K562 (cell line): ENCODE results near the gene SPRING1.

ENCODE experiments used
- CREB1 ChIP-seq, 2 experiments: sonication (generic) in 1 of 2; formaldehyde crosslinking in 1 of 2; IDR thresholded peaks; 2 replicates each; pipeline versions ENCODE4 v1.6.1 to v1.8.0; 2012 to 2022; ENCODE audit warnings: inconsistent platforms in 1 of 2, mild to moderate bottlenecking in 1 of 2, missing genetic modification reagents in 1 of 2, moderate library complexity in 1 of 2
- EP300 ChIP-seq: IDR thresholded peaks from 2 replicates; pipeline ENCODE4 v1.6.1; 2012; ENCODE audit warnings: low read length, improper control_type of control experiment
- HMG20A ChIP-seq: fragments of 450-650 bp; formaldehyde crosslinking; conservative IDR thresholded peaks from 2 replicates; pipeline ENCODE4 v1.4.0; 2020; ENCODE audit warnings: mild to moderate bottlenecking, mixed read lengths
- PRPF4 ChIP-seq: fragments of 200-400 bp; formaldehyde crosslinking; IDR thresholded peaks from one replicate; pipeline ENCODE4 v1.6.1; 2017; ENCODE audit warnings: low read length, low read depth, mild to moderate bottlenecking; ENCODE audit not compliant: insufficient read depth, poor library complexity, severe bottlenecking
- SOX6 ChIP-seq: fragments of 450-650 bp; IDR thresholded peaks from 2 replicates; pipeline ENCODE4 v1.6.1; 2014; ENCODE audit warnings: mild to moderate bottlenecking
- ZNF274 ChIP-seq: IDR thresholded peaks from 2 replicates; pipeline ENCODE4 v1.6.1; 2011; ENCODE audit warnings: low read depth, mild to moderate bottlenecking, low read length, moderate library complexity, borderline replicate concordance
- ZNF436 ChIP-seq: fragments of 250-450, 450-650 bp; sonication (Bioruptor Pico); formaldehyde crosslinking; IDR thresholded peaks from 2 replicates; pipeline ENCODE4 v1.7.0; 2020; ENCODE audit warnings: mild to moderate bottlenecking
- TF ChIP-seq, protein P1 (sequence below), 2 experiments: IDR thresholded peaks in 1 of 2; conservative IDR thresholded peaks in 1 of 2; 2 replicates each; pipeline ENCODE4 v1.6.1; 2016; ENCODE audit warnings: low read depth in 2 of 2, mild to moderate bottlenecking in 1 of 2, missing compliant biosample characterization in 1 of 2, missing genetic modification characterization in 1 of 2, moderate library complexity in 1 of 2
- TF ChIP-seq, protein P2 (sequence below), 3 experiments: IDR thresholded peaks in 2 of 3; conservative IDR thresholded peaks in 1 of 3; 2 replicates each; pipeline ENCODE4 v1.5.1; 2011 to 2012; ENCODE audit warnings: low read length in 3 of 3, mild to moderate bottlenecking in 3 of 3, control low read depth in 2 of 3, improper control_type of control experiment in 1 of 3, inconsistent platforms in 1 of 3, low read depth in 1 of 3, mixed read lengths in 1 of 3, moderate library complexity in 1 of 3; ENCODE audit not compliant: insufficient read depth in 2 of 3
- TF ChIP-seq, protein P3 (sequence below): fragments of 250-450 bp; sonication (Bioruptor Pico); IDR thresholded peaks from 2 replicates; pipeline ENCODE4 v1.4.0; 2020

DNA sequence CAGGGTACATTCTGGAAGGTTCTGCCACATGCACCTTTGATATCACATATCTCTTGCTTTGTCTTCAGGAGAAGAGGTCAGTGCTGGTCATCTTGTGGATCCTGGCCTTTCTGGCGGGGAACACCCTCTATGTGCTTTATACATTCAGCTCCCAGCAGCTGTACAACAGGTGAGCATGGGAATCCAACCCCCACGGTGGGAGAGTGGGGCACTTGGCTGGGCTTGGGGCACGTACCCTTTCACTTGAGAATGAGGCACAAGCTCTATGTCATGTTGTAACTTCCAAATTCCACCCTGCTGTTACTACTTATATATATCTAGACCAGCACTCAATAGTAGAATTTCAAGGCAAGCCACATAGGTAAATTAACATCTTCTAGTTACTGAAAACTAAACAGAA lies 28.9 kb upstream of the SPRING1 start:
- no peak for TF ChIP-seq HMG20A
- TF ChIP-seq EP300 = no peak
- TF ChIP-seq ZNF436 = no peak
- no peak for TF ChIP-seq PRPF4
- TF ChIP-seq SOX6 = no peak
- TF ChIP-seq, protein P1, sequence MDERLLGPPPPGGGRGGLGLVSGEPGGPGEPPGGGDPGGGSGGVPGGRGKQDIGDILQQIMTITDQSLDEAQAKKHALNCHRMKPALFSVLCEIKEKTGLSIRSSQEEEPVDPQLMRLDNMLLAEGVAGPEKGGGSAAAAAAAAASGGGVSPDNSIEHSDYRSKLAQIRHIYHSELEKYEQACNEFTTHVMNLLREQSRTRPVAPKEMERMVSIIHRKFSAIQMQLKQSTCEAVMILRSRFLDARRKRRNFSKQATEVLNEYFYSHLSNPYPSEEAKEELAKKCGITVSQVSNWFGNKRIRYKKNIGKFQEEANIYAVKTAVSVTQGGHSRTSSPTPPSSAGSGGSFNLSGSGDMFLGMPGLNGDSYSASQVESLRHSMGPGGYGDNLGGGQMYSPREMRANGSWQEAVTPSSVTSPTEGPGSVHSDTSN (CRISPR knock-in tag; IDR thresholded peaks at IDR 0.05; ENCODE audit: low read depth) = no peak
- TF ChIP-seq, protein P1 (tag; conservative IDR thresholded peaks at IDR 0.05; ENCODE audit: low read depth) = no peak
- TF ChIP-seq, protein P2, sequence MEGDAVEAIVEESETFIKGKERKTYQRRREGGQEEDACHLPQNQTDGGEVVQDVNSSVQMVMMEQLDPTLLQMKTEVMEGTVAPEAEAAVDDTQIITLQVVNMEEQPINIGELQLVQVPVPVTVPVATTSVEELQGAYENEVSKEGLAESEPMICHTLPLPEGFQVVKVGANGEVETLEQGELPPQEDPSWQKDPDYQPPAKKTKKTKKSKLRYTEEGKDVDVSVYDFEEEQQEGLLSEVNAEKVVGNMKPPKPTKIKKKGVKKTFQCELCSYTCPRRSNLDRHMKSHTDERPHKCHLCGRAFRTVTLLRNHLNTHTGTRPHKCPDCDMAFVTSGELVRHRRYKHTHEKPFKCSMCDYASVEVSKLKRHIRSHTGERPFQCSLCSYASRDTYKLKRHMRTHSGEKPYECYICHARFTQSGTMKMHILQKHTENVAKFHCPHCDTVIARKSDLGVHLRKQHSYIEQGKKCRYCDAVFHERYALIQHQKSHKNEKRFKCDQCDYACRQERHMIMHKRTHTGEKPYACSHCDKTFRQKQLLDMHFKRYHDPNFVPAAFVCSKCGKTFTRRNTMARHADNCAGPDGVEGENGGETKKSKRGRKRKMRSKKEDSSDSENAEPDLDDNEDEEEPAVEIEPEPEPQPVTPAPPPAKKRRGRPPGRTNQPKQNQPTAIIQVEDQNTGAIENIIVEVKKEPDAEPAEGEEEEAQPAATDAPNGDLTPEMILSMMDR (IDR thresholded peaks at IDR 0.05 in 2 of 3, conservative IDR thresholded peaks at IDR 0.05 in 1 of 3; ENCODE audit: insufficient read depth in 2 of 3, low read depth in 1 of 3, low read length in 3 of 3) = no peak
- TF ChIP-seq CREB1 (IDR thresholded peaks at IDR 0.05) = no peak
- no peak for TF ChIP-seq CREB1 (CRISPR knock-in tag; IDR thresholded peaks at IDR 0.05)
- TF ChIP-seq, protein P3, sequence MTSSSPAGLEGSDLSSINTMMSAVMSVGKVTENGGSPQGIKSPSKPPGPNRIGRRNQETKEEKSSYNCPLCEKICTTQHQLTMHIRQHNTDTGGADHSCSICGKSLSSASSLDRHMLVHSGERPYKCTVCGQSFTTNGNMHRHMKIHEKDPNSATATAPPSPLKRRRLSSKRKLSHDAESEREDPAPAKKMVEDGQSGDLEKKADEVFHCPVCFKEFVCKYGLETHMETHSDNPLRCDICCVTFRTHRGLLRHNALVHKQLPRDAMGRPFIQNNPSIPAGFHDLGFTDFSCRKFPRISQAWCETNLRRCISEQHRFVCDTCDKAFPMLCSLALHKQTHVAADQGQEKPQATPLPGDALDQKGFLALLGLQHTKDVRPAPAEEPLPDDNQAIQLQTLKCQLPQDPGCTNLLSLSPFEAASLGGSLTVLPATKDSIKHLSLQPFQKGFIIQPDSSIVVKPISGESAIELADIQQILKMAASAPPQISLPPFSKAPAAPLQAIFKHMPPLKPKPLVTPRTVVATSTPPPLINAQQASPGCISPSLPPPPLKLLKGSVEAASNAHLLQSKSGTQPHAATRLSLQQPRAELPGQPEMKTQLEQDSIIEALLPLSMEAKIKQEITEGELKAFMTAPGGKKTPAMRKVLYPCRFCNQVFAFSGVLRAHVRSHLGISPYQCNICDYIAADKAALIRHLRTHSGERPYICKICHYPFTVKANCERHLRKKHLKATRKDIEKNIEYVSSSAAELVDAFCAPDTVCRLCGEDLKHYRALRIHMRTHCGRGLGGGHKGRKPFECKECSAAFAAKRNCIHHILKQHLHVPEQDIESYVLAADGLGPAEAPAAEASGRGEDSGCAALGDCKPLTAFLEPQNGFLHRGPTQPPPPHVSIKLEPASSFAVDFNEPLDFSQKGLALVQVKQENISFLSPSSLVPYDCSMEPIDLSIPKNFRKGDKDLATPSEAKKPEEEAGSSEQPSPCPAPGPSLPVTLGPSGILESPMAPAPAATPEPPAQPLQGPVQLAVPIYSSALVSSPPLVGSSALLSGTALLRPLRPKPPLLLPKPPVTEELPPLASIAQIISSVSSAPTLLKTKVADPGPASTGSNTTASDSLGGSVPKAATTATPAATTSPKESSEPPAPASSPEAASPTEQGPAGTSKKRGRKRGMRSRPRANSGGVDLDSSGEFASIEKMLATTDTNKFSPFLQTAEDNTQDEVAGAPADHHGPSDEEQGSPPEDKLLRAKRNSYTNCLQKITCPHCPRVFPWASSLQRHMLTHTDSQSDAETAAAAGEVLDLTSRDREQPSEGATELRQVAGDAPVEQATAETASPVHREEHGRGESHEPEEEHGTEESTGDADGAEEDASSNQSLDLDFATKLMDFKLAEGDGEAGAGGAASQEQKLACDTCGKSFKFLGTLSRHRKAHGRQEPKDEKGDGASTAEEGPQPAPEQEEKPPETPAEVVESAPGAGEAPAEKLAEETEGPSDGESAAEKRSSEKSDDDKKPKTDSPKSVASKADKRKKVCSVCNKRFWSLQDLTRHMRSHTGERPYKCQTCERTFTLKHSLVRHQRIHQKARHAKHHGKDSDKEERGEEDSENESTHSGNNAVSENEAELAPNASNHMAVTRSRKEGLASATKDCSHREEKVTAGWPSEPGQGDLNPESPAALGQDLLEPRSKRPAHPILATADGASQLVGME = no peak
- TF ChIP-seq ZNF274 = no peak
